Body of pancreas (tissue), 4 donors: ENCODE measurements around the gene PRR5L. TPM values are rescaled to one million over a fixed set of nuclear protein-coding genes. Genes with fewer than 3 reads are reported as not detected.

Experiments used
- ATAC-seq: fragments of 150-250 bp; one replicate; pipeline ENCODE4 v1.9.1; 2016
- DNase-seq, 4 donors: peaks; one replicate each; pipeline ENCODE4 v3.0.0-alpha.2; 2019
- H3K27ac ChIP-seq, 4 donors: fragments of 200-600 bp; sonication (generic); 1 replicate in 3 of 4; 2 replicates in 1 of 4; pipeline versions ENCODE4 v1.5.1 to v1.6.1; 2016 to 2019; ENCODE audit warnings: mild to moderate bottlenecking in 1 of 4, mixed read lengths in 1 of 4, moderate library complexity in 1 of 4
- H3K27me3 ChIP-seq, 2 donors: fragments of 200-600 bp; sonication (generic); one replicate each; pipeline ENCODE4 v1.6.0; 2016; ENCODE audit warnings: mild to moderate bottlenecking in 1 of 2
- H3K36me3 ChIP-seq, 2 donors: fragments of 200-600 bp; sonication (generic); replicated peaks in 1 of 2; 2 replicates each; pipeline ENCODE4 v1.5.1; 2016; ENCODE audit warnings: low read depth in 2 of 2; ENCODE audit not compliant: insufficient read depth in 1 of 2
- H3K4me1 ChIP-seq: fragments of 200-600 bp; sonication (generic); one replicate; pipeline ENCODE4 v1.6.0; 2016
- H3K4me3 ChIP-seq, 2 donors: fragments of 200-600 bp; sonication (generic); 1 replicate in 1 of 2; 2 replicates in 1 of 2; pipeline ENCODE4 v1.5.1; 2016 to 2019
- H3K9me3 ChIP-seq, 3 donors: fragments of 200-600 bp; sonication (generic); 1 replicate in 2 of 3; 2 replicates in 1 of 3; pipeline ENCODE4 v1.5.1; 2016
- CTCF ChIP-seq, 7 experiments: fragments of 450-650 bp in 4 of 7; fragments of 200-600 bp in 3 of 7; sonication (generic) in 3 of 7; IDR thresholded peaks; one replicate each; pipeline ENCODE4 v1.5.1; 2016 to 2019; ENCODE audit warnings: antibody characterized with exemption in 7 of 7
- POLR2A ChIP-seq, 3 donors: fragments of 450-650 bp; IDR thresholded peaks; one replicate each; pipeline ENCODE4 v1.6.1; 2016; ENCODE audit warnings: antibody characterized with exemption in 3 of 3, mild to moderate bottlenecking in 2 of 3
- WGBS, 2 donors: methylation state at CpG; one replicate each; pipeline ENCODE4 v1.1.5; 2017; 5-methylcytosine and 5-hydroxymethylcytosine counted together
- intact Hi-C: fragments of 100-400 bp; cut with DNase I; formaldehyde crosslinking; loops from one replicate; pipeline ENCODE4 v1.15.1; 2023
- total RNA-seq, 2 donors: library from RNA; depleted of rRNA; stranded (reverse); fragments of >200 nt; gene quantifications; one replicate each; pipeline ENCODE4 v1.1.0, GENCODE V29; 2016

Gene PRR5L
- total RNA-seq, 2 donors from 2014 or later, result 2.6 to 3.0 TPM

- TF ChIP-seq POLR2A (IDR thresholded peaks at IDR 0.05), result no peak
- TF ChIP-seq CTCF (IDR thresholded peaks at IDR 0.05), result no peak
- peaks cover 44% of the 10 kb centered on the region for H3K4me1 ChIP-seq
- peak; percentile 40 for ATAC-seq
- no peaks in the 10 kb centered on the region for H3K27me3 ChIP-seq
- intact Hi-C loops, result loop anchor here (5.0 kb wide), 1 partner anchor 656 kb away; no protein-coding TSS in a partner anchor
- WGBS, 2 donors, result 16 to 21% methylated on average over 8 of the region's 8 CpGs
- no peak overlapping the region for H3K4me3 ChIP-seq
- H3K9me3 ChIP-seq, result no peaks in the 10 kb centered on the region
- peak in 1 of 4 donors; percentile 38 for DNase-seq
- H3K36me3 ChIP-seq, result no peaks in the 10 kb centered on the region
- H3K27ac ChIP-seq, result peak overlapping the region in 3 of 4 donors; percentile 25 to 63 (median 53)
These were observed 27.6 kb upstream of the PRR5L start for GRCh38 chr11:36268337-36268985.

GRCh38 chr11:36270701-36271100, 25.4 kb upstream of the PRR5L start:
- DNase-seq (no peak), ATAC-seq (no peak)
- peaks cover 42% of the 10 kb centered on the region for H3K4me1 ChIP-seq
- H3K36me3 ChIP-seq, result peaks cover 0 to 13% of the 10 kb centered on the region in 2 donors
- no peaks in the 10 kb centered on the region for H3K27me3 ChIP-seq
- TF ChIP-seq CTCF (IDR thresholded peaks at IDR 0.05), result no peak
- no peak for TF ChIP-seq POLR2A (IDR thresholded peaks at IDR 0.05)
- WGBS, 2 donors, result 88 to 90% methylated on average over 9 of the region's 9 CpGs
- peak overlapping the region in 2 of 4 donors; percentile 28 to 34 for H3K27ac ChIP-seq
- intact Hi-C loops, result no loop called here
- H3K9me3 ChIP-seq, result no peaks in the 10 kb centered on the region
- H3K4me3 ChIP-seq, result no peak overlapping the region

GRCh38 chr11:36271794-36272407, 24.2 kb upstream of the PRR5L start:
- DNase-seq (no peak), ATAC-seq (peak; percentile 72)
- H3K4me1 ChIP-seq, result peaks cover 31% of the 10 kb centered on the region
- 44 to 53% methylated on average over 5 of the region's 5 CpGs for WGBS, 2 donors
- no peaks in the 10 kb centered on the region for H3K27me3 ChIP-seq
- no peaks in the 10 kb centered on the region for H3K9me3 ChIP-seq
- TF ChIP-seq POLR2A (IDR thresholded peaks at IDR 0.05) (no peak), CTCF (IDR thresholded peaks at IDR 0.05) (no peak)
- peaks cover 0 to 14% of the 10 kb centered on the region in 2 donors for H3K36me3 ChIP-seq
- H3K4me3 ChIP-seq, result no peak overlapping the region
- peak overlapping the region in 2 of 4 donors; percentile 28 to 34 for H3K27ac ChIP-seq
- intact Hi-C loops, result no loop called here

GRCh38 chr11:36273110-36273509, 23.0 kb upstream of the PRR5L start:
- intact Hi-C loops, result no loop called here
- Histone ChIP-seq H3K27me3 (no peaks in the 10 kb centered on the region), H3K36me3 (peaks cover 0 to 14% of the 10 kb centered on the region in 2 donors), H3K4me3 (no peak overlapping the region), H3K9me3 (no peaks in the 10 kb centered on the region), H3K27ac (no peak overlapping the region), H3K4me1 (peaks cover 19% of the 10 kb centered on the region)
- WGBS, 2 donors, result 75 to 90% methylated on average over 3 of the region's 3 CpGs
- no peak for DNase-seq
- TF ChIP-seq POLR2A (IDR thresholded peaks at IDR 0.05) (no peak), CTCF (IDR thresholded peaks at IDR 0.05) (no peak)
- no peak for ATAC-seq
